HG03558 (cell line): ENCODE measurements around the gene WDR3.
"Not testable (repeated sequence)": the region's sequence is repeated elsewhere in the genome, so short reads cannot be mapped to it uniquely, and the experiment has no call there.

Source experiments
- ATAC-seq: cut with Tn5 transposase; IDR thresholded peaks from one replicate; pipeline ENCODE4 v1.9.1; 2021; ENCODE audit warnings: moderate number of reproducible peaks; ENCODE audit not compliant: unreplicated experiment; ENCODE audit errors: extremely low read depth

The WDR3 gene

DNA sequence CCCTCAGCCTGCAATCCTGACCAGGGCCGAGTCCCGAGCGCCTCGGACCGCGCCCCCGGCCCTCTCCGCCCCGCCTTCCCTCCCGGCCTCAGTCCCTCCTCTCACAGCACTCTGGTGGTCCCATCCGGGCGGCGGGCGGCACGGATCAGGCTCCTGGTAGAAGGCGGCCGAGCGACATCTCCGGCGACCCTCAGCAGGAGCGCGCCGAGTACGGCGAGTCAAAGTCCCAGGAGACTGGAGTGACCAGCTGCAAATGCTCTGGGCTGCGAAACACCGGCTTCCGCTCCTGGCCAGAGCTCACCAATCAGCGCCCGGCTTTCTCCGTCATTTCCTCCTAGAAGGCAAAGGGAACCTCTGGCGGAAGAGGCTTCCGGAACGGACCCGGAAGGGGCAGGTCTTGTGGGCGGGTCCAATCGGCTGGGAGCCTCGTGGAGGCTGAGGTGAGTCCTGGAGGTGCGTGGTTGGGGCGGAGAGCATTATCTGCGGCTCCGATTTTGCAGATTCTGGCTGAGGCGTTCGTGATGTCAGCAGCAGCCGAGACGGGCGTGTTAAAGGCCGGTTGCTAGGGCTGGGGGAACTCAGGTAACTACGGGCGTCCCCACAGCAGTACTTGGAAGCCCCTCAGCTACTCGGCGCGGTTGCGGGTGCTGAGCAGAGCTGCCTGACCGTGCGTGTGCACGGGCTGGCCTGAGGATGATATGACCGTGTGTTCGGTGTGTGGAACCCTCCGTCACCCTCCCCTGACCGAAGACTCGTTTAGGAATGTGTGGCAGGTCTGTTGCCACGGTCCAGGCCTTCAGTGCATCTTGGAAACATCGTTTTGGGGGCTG is at the start of gene WDR3, which contains the start of gene GDAP2:
Gene WDR3 (plus strand): TSS at position 397 of the 830 bp plus-strand sequence. CDS start 3,581 bp downstream, outside the sequence.
Gene GDAP2 (minus strand): TSS at position 279 of the 830 bp plus-strand sequence. CDS start 9,264 bp downstream, outside the sequence.
- ATAC-seq = peak; percentile 82

DNA sequence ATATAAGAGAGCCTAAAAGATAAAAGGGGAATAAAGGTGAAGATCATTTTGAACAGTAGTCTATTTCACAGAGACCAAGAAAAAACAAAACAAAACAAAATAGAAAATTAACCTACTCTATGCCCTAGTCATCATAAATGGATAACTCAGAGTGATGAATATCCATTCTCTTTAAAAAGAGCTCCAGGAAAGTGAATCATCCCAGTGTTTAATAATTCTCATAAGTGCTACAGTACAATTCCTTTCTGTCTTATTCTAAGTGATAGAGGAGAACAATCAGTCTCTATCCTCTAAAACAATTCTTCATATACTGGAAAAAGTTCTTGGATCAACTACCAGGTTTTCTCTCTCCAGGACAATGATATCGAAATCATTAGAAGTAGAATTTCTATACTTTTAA is 45.9 kb upstream of the WDR3 start:
- ATAC-seq = no peak

DNA sequence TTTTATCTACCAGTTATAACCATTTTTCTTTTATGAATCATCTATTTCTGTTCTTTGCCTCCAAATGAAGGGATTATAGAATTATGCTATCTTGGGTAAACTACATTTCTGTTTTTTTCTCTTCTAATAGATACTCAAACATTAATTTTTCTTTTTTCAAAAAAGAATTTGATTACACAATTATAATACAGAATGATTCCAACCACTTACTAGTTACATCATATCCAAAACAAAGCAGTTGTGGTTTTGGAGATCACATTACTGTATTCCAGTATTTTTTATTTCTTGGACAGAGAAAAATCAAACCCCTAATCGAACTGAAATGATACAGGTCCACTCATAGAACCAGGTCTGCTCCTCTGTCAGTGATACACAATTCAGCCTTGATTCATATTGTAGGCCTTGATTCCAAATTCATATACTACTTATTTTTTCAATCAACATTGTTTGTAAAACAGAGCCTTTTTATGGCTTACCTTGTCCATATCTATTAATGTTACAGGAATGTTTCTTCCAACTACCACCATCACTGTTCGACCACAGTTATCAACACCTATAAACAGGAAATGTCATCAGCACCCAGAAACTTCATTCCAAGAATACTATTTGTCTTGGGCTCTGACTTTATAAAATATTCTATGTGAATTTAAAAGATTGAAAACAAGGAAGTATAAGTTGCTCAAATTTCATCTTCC is 43.3 kb upstream of the WDR3 start:
- no peak for ATAC-seq

DNA sequence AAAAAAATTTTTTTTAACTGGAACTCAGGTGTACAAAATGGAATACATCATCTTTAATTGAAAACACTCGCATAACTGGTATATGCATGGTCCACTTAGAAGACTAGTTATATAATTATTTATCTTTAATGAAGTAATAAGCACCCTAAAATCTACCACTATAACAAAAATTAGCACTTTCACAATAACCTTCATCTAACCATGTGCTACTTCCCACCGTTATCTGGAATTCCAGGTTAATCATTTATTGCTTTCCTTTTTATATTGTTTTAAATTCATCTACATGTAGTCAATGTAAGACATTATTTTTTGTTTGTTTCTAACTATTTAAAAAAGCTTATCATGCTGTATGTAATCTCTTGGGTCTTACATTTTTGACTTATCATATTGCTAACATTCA is 39.1 kb upstream of the WDR3 start:
- no peak for ATAC-seq

DNA sequence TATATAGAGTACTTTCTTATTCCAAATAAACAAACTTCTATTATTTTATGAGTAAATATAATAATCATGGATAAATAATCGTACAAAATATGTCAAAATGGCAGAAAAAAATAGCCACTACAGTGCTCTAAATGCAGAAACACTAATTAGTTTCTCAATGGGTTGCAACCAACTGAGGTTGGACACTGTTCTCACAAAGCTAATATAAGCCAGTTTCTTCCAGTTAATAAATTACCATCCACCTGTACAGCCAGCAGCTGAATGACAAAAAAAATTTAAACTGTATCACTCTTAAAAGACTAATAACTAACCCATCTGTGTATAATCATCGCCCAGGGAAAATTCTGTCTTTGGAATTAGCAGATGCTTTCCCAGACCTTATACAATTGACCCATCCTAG is 37.0 kb upstream of the WDR3 start:
- no peak for ATAC-seq

DNA sequence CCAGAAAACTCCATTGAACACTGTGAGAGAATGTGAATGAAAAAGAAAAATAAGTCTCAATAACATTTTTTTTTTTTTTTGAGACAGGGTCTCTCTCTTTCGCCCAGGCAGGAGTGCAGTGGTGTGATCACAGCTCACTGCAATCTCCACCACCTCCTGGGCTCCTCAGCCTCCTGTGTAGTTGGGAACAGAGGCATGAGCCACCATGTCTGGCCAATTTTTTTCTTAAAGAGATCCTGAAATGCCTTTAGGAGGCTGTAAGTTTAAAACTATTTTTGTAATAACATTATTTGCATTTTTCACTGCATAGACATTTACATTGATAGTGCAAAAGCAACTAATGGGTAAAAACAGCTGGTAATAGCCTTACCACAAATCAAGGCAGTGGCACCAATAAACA is 35.5 kb upstream of the WDR3 start:
- ATAC-seq = no peak

DNA sequence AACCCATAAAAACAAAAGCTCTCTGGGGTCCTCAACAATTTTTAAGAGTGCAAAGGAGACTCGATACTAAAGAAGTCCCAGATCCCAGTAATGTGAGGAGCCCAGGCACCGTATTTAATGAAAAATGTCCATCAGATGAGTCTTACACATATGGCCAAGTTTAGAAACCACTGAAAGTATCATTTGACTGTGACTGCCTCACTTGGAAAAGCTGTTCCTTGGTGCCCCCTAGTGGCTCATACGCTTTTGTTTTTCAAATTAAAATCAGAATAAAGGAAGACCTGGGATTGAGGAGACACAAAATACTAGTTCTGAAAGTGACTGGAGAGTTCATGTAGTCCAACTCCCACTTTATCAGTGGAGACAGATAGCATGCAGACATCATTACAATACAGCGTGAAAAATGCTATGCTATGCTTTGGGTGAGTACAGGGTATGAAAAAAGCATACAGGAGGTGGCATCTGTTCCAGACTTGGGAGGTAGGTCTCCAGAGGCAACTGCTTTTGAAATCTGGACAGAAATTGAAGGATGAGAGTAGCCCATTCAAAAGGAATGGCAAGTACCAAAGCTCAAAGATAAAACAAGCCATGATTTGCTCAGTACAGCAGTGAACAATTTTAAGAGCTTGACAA is 33.9 kb upstream of the WDR3 start:
- ATAC-seq = peak; percentile 80

DNA sequence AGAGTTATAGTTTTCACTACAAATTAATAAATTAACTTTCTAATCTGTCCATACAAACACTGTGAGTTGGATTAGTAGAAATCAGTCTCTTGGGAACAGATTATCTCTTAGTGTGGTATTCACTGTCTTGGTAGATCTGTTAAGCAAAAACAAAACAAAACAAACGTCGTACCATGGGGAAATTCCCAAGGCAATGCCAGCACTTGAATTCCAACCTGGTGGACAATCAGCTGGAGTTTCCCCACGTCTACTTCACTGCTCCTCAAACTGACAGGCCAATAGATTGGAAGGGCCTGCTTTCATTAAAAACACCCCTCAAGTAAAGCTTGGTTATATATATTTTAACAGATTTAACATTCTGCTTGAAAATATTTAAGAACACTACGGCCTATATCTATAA is 32.0 kb upstream of the WDR3 start:
- no peak for ATAC-seq

DNA sequence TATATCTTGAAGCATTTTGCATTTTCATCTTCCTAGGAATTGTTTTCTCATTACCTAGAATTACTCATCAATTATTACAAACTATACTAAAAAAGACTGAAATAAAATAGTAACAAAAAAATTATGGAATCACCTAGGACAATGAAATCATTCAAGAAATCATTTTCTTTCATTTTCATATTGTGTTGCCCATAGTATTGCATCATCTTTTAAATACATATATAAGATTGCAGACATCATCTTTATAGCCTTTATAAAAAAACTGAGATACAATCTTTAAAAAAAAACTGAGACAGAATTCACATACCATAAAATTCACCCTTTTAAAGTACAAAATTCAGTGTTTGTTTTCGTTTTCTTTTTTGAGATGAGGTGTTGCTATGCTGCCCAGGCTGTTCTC is 29.7 kb upstream of the WDR3 start:
- no peak for ATAC-seq

DNA sequence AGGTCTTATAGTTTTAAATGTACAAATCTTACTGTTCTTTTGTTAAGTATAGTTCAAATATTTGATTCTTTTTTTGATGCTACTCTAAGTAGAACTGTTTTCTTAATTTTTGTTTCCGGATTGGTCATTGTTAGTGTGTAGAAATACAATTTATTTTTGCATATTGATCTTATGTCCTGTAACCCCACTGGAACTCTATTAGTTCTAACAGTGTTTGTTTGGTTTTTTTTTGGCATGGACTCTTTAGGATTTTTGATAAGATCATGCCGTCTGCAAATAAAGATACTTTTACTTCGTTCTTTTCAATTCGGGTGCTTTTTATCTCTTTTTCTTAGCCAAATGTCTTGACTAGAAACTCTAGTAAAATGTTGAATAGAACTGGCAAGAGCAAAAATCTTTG is 26.6 kb upstream of the WDR3 start:
- ATAC-seq = no peak

DNA sequence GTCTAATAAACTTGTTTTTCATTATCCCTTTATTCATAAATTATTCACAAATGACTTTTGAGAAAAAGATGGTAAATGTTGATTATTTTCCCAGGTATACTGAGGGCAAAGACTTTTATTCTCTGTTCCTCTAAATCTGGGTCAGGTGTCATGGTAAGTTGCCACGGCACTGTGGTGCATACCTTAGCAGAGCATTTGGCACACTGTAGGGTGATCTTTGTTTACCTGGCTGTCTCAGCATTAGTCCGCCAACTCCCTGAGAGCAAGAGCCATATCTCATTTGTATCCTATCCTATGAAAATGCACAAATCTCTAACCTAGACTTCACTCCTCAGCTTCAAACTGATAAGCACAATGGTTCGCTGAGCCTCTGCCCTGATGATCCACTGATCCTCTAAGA is 25.1 kb upstream of the WDR3 start:
- no peak for ATAC-seq

DNA sequence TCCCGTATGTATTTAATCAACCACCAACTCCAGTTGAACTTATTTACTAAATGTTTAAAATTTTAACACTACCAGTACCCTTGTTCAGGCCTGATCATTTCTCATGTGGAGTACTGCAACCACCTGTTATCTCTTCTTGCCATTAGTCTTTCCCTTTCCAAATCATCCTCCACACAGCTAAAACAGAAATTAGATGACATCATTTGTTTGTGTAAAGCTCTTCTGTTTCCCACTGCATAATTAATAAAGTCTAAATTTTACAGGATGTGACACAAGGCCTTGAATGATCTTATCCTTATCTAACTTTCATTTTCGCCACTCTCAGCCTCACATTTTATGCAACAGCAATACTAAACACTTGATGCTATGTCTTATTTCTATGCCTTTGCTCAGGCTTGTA is 24.5 kb upstream of the WDR3 start:
- no peak for ATAC-seq

DNA sequence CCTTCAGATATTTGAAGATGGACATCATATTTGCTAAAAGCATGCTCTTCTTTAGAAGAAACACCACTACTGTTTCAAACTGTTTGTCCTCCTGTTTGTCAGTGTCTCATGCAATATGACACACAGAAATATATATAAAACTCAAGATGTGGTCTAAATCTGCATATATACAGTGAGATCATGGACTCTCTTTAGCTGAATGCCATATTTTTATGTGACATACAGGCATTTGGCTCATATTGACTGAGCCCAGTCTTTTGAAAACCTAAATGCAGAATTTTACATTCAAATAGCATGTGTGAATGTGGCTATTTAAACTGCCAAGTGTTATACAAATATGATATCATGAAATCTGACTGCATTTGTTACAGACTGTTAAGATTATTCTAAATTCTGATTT is 18.5 kb upstream of the WDR3 start:
- no peak for ATAC-seq

DNA sequence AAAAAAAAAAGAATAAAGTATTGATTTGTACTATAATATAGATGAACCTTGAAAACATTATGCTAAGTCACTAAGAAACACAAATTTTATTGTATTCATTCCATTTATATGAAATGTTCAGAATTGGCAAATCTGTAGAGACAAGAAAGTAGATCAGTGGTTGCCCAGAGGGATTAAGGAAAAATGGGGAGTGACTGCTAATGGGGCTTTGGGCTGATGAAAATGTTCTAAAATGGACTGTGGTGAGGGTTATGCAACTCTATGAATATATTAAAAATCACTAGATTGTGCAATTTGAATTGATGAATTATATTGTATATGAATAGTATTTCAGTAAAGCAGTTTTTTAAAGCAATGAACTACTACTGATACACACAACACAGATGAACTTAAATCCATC is 10.2 kb upstream of the WDR3 start:
- ATAC-seq = no peak

DNA sequence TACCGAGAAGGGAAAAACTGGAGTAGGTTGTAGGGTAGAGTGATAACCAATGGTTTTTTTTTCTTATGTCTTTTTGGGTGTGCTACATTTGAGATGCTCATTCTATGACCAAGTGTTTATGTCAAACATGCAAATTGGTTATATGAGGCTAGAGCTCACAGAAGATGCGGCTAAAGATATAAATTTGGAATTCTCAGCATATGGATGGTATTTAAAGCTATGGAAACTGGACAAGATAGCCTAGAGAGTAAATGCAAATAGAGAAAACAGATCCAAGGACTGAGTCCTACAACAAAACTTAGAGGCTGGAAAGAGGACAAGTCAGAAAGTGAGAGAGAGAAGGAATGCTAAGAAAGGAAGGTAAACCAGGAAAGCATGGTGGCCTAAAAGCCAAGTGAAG is 7.5 kb upstream of the WDR3 start:
- ATAC-seq = no peak

DNA sequence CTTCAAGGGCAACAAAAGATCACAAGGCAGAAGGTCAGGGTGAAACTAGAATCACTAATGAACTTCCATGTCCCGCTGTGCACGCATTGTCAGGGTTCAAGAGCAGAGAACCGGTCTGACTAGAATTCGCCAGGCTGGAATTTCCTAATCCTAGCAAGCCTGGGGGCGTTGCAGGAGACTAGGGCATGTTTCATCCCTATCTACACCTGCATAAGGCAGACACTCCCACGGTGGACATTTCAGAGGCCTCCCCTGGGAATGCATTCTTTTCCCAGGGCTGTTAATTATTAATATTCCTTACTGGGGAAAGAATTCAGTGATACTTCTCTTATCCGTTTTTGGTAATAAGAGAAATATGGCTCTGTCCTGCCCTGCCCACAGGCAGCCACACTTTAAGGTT is 6.8 kb upstream of the WDR3 start:
- not testable (repeated sequence) for ATAC-seq

DNA sequence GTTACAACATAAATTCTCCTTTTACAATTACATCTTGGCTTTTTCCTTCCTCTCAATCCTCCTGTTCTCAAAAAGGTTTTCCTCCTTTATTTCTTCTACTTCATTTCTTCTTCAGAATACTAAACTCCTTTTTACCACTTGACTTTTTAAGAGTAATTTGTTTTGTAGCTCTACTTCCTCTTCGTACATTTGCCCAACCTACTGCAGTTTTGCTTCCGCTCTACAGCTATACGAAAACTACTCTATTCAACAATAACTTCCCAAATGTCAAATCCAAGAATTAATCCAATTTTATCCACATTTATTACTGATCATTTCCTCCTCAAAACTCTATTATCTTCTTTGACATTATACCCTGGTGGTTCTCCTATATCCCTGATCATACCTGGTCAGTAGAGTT is 3.6 kb upstream of the WDR3 start:
- no peak for ATAC-seq

DNA sequence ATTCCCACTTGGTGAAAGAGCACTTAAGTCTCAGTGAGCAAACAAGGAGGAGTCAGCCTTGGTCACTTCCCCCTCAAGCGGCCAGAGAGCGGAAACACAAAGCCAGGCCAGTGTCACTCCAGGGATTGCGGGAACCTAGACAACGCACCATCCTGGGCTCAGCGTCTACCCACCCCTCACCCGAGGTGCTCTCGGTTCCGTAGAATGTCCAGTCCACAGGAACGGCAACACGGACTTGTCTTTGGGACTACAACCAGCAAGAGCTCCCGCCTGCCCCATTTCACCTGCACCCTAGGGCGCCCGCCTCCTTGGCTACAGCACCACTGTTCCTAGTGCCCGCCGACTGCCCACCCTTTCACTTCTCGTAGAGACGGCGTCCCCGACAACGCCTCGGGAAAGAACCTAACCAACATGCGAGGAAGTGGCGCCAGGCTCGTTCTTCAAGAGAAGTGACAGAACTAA is 627 bp upstream of the WDR3 start:
- peak; percentile 22 for ATAC-seq

DNA sequence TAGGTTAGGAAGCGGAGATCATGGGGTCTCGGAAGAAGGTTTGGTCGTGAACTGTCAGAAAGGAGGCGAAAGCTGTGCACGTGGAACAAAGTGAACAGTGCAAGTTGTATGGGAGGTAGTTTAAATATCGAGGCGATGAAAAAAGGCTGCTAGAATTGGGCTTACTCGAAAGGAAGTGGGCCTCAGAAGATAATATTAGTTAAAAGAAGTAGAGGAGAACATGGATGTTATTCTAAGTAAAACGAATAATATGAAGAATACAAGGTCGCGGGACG is 571 bp downstream of the WDR3 start:
- ATAC-seq = no peak

DNA sequence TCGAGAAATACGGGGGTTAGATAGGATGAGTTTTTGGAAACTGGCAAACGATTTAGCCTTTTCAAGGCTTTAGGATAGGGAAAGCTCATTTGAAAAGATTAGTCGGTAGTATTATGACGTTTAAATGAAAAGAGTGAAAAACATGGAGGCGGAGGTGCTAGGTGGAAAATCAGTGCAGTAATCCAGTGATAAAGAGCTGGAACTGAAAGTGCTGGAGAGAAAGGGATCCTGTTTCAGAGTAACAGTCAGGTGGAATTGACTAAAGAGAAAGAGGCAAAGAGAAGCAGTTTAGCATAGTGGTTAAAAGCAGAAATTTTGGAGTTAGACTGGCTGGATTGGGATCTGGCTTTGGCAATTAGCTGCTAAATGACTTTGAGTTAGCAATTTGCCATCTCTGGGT is 945 bp downstream of the WDR3 start:
- no peak for ATAC-seq

DNA sequence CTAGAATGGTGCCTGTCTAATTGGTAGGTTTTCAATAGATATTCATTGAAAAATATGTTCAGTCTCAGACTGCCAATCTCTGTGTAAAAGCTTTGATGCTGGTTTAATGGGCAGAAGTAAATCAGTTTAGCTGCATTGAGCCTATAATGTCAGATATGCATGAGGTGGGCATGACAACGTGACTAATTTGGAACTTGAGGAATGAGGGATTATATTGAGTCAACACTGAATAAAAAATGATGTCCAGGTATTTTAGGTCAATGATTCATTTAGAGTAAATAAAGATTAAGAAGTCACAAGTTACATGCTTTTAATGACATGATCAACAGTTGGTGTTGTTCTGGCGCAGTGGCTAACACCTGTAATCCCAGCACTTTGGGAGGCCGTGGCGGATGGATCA is 3.0 kb downstream of the WDR3 start:
- no peak for ATAC-seq
